HG03558 (cell line): Measurements from ENCODE around the gene NDFIP2.
A peak's percentile ranks its signal among the peaks of the same experiment; 100 is the strongest.

Experiments
- ATAC-seq: cut with Tn5 transposase; IDR thresholded peaks from one replicate; pipeline ENCODE4 v1.9.1; 2021; ENCODE audit warnings: moderate number of reproducible peaks; ENCODE audit not compliant: unreplicated experiment; ENCODE audit errors: extremely low read depth

The NDFIP2 gene

GRCh38 chr13:79480954-79481684, at the start of gene NDFIP2:
NDFIP2 (plus strand) TSS chr13:79481155; CDS start chr13:79481204, 49 bp downstream.
- ATAC-seq, result peak; percentile 92

GRCh38 chr13:79432086-79432485, 48.9 kb upstream of the NDFIP2 start:
- ATAC-seq, result no peak

- no peak for ATAC-seq
Measured at GRCh38 chr13:79432992-79433391, 48.0 kb upstream of the NDFIP2 start.

- ATAC-seq, result no peak
Measured at GRCh38 chr13:79434556-79434955, 46.4 kb upstream of the NDFIP2 start.

- no peak for ATAC-seq
Measured at GRCh38 chr13:79435561-79435990, 45.4 kb upstream of the NDFIP2 start.

- ATAC-seq, result no peak
Measured at GRCh38 chr13:79439275-79439674, 41.7 kb upstream of the NDFIP2 start.

- ATAC-seq, result no peak
Measured at GRCh38 chr13:79440958-79441528, 39.9 kb upstream of the NDFIP2 start.

- no peak for ATAC-seq
Measured at GRCh38 chr13:79442221-79442620, 38.7 kb upstream of the NDFIP2 start.

- ATAC-seq, result no peak
Measured at GRCh38 chr13:79442706-79443105, 38.2 kb upstream of the NDFIP2 start.

- no peak for ATAC-seq
Measured at GRCh38 chr13:79445968-79446645, 34.8 kb upstream of the NDFIP2 start.

- ATAC-seq, result no peak
Measured at GRCh38 chr13:79447141-79447540, 33.8 kb upstream of the NDFIP2 start.

GRCh38 chr13:79447741-79448140, 33.2 kb upstream of the NDFIP2 start:
- ATAC-seq, result no peak

- no peak for ATAC-seq
Measured at GRCh38 chr13:79448413-79448812, 32.5 kb upstream of the NDFIP2 start.

GRCh38 chr13:79450110-79450509, 30.8 kb upstream of the NDFIP2 start:
- ATAC-seq, result no peak

- peak; percentile 99 for ATAC-seq
Measured at GRCh38 chr13:79451500-79451962, 29.4 kb upstream of the NDFIP2 start.

- ATAC-seq, result no peak
Measured at GRCh38 chr13:79452239-79452913, 28.6 kb upstream of the NDFIP2 start.

GRCh38 chr13:79455331-79455730, 25.6 kb upstream of the NDFIP2 start:
- ATAC-seq, result no peak

GRCh38 chr13:79456051-79456450, 24.9 kb upstream of the NDFIP2 start:
- ATAC-seq, result no peak

- peak; percentile 9 for ATAC-seq
Measured at GRCh38 chr13:79456656-79457365, 24.1 kb upstream of the NDFIP2 start.

- ATAC-seq, result peak; percentile 43
Measured at GRCh38 chr13:79457390-79457789, 23.6 kb upstream of the NDFIP2 start.
